RCC 7860 (cell line): Measurements from ENCODE around the gene HOXD8.

ENCODE experiments used
- DNase-seq: peaks from one replicate; pipeline ENCODE4 v3.0.0-alpha.2; 2015; ENCODE audit warnings: low spot score
- FAIRE-seq: peaks from 2 replicates; lab custom pipeline; 2012; peaks lifted over from hg19 to GRCh38; lab: Jason Lieb, UNC

HOXD8 gene

DNA sequence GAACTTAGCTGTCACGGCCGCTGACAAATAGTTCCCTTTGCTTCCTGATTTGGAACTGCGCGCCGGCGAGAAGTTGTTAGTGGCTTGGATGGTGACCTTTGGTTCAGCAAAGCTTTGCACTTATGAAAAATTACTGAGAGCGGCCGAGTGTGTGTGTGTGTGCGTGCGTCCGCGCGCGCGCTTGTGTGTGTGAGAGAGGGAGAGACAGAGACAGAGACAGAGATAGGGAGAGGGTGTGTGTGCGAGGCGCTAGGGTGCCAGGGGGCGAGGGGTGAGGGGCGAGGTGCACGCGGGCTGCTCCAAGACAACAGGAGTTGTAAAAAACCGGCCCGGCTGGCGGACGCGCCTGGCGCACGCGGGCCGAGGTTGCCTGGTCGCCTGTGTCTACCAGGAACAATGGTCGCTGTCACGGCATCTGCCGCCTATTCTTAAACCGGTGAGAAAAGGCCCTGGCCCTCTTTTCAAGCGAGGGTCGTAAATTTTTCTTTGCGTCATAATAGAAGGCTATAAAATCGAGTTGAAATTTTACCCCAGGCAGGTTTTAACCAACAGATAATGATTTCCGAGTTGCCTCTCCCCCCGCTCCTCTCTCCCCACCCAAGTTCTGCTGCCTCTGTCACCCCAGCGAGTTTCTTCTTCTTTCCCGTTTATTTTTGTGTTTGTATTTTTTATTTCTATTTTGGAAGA, 28.1 kb downstream of the HOXD8 start:
- no peak for DNase-seq
- FAIRE-seq = no peak

DNA sequence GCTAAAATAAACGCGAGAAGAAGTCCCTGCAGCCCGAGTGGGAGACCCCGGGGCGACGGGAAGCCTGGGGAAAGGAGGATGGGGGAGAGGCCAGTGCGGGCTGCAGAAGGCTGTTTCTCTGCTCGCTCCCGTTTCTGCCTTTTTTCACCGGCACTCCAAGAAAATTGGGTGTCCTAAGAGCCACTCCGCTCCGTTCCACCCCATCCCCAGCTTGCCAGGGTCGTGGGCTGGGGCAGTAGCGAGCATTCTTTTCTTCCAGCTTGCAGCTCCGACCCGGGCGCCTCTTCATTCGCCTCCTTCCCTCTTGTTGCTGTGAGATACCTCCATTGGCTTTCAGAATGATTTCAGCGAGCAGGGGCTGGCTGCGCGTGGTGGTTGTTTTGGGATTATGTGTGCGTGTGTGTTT, 28.7 kb downstream of the HOXD8 start:
- no peak for DNase-seq

DNA sequence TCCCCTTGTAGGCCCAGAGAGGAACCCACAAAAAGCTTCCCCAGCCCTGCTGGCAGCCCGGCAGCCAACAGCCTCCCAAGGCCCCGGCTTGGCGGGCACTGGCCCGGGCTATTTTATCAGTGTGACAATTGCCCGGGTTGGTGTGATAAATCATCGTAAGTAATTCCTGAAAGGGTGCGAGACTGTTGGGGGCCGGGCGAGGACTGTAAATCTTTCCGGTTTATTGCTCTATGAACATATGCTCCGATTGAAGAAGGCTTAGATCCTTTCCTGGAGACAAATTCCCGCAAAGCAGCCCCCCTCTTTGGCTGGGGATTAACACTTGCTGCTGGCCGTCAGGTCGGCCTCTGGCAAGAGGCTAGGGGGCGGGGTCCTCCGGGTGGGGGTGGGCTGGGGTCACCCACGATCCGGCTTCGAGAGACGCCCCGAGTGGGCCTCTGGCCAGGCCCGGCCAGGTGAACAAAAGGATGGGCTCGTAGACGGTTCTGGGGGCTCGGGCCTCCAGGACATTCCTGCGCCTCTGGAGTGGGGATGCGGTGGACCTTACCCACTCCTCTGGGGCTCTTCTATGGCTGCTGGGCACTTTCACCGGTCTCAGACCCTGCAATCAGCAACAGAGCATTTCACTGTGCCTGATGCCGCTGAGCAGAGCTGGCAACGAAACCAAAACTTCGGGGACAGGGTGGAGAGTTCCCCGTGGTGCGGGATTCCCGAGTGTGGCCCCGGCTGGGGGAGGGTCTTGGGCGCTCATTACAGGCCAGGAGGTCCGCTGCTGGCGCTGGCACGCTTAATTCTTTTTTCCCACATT, 29.6 kb downstream of the HOXD8 start:
- FAIRE-seq (no peak), DNase-seq (no peak)

More for the DNA sequence above, 28.7 kb downstream of the HOXD8 start:
- FAIRE-seq = no peak

DNA sequence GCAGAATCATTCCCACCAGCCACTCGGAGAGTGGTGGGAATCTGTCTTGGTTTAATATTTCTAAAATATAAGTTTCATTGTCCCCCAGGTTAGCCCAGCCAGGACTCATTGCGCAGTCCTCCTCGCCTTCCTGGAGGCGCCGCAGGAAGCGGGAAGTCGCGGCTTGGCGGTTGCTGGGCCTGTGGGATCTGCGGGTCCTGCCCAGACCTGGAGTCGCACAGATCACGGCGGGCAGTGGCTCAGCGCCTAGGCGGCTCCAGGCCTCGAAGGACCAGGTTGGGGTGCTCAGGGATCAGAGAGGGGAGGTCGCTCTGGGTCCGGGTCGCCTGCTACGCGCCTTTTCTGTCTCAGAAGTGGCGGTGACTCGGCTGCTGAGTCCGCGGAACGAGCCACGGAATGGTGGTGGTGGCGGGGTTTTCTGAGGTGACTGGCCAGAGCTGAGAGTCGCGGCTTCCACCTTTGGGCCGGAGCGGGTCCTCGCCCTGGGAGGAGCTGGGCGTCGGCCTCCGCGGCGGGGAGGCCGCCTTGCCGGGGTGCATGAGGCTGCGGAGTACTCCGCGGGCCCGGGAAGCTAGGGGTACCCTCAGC, 30.3 kb downstream of the HOXD8 start:
- no peak for DNase-seq

DNA sequence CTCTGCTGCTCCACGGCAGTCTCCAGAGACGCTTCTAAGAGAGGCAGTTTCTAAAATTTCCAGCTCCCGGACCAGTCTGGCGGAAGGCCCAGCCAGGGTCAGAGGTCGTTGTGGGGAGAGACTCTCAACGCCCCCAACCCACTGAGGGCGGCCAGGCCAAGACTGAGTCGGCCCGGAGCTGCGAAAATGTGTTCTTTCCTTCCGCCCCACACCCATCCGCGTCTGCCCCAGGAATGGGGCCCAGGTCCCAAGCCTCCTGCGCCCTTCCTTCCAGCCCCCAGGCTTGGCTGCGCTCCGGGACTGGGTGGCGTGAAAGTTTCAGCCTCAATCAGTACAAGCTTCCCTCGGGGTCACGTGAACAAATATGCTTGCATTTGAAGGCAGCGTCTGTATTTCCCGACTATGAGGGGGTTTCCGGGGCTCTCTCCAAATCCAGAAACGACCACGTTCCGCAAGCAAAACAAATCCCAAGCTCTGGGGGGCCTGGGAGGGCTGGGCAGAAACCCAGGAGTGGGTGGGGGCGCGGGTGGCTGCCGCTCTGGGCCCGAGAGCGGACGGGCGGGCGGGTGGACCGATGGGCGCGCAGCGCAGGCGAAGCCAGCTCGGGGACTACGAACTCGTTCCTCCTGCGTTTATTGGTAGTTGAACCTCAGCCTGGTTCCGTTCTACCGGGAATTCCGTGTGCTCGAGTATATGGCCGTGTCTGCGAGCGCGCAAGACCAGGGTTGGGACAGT, 30.9 kb downstream of the HOXD8 start:
- FAIRE-seq (no peak), DNase-seq (no peak)

More for the DNA sequence above, 30.3 kb downstream of the HOXD8 start:
- FAIRE-seq = no peak

DNA sequence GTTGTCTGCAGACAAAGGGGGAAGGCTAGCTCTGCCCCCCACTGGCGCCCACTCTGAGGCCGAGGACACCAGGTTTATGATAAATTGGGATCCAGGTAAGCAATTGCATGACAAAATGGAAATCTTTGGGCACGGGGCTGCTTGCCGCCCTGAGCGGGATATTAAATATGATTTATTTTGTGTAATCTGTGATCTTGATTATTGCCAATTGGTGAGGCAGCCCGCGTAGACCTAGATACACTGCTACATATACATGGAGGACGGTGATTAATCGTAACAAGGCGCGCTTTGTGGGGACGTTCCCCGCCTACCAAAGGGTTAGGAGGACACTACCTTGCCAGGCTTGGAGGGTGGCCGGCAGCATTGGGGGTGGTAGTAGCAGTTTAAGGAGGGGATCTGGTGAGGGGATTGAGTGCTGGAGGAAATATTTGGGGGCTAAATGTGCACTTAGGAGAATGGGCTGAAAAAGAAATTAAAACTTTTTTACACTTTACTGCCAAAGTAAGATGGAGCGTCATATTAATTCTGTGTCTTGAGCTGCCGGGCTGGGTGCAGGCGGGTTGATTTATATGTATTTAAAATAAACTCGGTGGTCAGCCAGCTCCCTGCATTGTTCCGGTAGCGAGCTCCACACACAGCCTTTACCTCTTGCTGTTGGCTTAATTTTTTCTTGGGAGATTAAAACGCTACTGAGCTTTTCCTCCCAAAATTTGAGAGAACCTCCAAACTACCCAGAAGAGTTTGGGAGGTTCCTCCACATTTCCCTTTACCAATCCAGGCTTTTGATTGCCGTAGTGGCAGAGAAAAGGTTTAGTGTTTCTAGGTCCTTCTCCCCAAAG, 31.7 kb downstream of the HOXD8 start:
- DNase-seq (no peak), FAIRE-seq (no peak)

DNA sequence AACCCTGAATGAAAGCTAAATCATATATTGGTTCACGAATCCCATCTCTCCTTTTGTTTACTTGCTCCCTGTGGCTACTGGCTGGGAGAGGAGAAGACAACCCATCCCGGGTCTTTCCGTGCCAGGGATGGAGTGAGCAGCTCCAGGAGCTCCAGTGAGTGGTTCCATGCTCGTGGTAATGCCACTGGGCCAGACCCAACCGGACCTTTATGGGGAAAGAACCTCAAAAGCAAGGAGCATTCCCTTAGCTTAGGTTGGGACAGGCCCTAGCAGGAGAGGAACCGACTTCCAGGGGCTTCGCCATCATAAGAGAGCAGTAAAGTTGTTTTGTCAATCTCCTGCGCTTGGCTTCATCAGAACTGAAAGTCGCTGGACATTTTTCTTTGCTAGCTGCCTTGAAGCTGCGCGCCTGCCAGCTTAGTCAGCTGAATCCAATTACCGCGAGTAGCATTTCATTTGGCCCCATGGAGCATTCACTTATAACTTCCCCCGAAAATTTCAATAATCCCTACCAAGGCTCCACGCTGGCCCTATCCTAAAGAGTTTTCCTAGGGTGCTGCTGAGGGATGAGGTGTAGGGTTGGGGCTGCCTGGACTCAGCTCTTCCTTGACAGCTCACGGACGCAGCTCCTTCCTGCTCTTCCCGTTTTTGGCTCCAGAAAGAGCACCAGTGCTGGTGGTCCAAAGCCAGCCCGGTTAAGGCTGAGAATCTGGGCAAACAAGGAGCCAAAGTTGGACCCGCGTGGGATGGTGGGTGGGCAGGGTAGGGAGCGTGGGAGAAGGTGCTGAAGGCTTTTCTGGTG, 32.5 kb downstream of the HOXD8 start:
- no peak for DNase-seq

DNA sequence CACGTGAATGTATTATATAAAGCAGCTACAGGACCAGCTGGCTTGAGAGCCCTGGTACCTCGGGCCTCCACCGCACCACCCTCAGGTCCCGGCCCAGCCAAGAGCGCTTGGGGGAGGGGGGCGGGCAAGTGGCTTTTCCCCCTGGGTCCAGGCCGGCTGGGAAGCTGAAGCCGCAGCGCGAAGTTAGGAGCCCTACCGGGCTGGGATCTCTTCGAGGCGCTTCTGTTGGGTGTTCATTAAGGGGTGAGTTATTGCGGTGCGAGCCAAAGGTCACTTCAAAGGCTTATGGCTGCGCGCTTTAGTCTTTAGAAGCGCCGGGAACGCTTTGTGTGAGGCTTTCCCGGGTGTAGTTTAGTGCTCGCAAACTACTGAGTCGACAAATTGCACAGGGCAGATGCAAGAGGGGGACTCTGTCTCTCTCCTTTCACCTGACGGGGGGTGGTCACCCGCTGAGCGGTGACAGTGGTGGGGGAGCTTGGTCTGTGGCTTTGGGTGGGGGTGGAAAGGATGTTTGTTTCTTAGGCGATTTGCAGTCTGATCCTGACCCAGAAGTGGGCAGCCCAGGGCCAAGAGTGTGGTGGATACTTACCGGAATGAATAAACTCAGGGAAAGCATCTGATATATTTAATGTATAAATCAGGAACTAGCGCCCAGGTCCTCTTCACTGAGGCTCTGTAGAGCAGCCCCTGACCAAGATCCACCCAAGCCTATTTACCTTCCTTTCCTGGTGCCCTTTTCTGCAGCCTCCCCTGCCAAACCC, 33.6 kb downstream of the HOXD8 start:
- DNase-seq (no peak), FAIRE-seq (no peak)

More for the DNA sequence above, 32.5 kb downstream of the HOXD8 start:
- FAIRE-seq = no peak

DNA sequence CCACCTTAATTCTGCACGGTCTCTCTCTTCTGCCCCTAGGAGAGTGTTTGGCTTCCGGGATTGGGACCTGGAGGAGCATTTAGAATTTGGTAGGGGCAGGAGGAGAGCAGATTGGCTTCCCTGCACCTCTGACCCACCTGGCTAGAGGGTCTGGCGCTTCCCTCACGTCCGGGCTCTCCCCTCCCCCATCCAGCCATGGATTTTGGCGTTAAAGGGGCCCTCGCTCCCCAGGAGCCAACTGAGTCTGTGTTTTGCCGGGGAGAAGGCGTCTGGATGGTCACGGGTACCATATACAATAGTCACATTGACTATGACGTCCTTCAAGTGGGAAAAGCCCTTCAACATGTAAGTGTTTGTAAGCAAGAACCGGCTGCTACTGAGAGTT, 34.2 kb downstream of the HOXD8 start:
- DNase-seq (no peak), FAIRE-seq (no peak)

DNA sequence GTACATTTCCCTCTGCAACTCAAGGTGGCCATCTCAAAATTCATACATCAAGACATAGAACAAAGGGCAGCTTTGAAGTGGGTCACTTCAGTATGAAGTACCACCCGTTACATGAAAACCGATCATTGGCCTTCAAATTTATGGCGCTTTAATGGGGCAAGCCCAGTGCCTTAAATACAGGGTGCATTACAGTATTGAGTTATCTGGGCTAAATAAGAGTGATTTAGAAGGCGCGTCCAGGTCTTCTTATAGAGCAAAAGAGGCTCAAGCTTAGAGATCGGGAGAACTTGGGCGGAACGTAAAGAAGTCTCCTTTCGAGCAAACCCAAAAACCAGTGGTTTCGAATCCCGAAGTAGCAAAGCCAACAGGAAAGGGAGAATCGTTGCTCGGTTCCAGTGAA, 34.7 kb downstream of the HOXD8 start:
- no peak for FAIRE-seq
- no peak for DNase-seq

DNA sequence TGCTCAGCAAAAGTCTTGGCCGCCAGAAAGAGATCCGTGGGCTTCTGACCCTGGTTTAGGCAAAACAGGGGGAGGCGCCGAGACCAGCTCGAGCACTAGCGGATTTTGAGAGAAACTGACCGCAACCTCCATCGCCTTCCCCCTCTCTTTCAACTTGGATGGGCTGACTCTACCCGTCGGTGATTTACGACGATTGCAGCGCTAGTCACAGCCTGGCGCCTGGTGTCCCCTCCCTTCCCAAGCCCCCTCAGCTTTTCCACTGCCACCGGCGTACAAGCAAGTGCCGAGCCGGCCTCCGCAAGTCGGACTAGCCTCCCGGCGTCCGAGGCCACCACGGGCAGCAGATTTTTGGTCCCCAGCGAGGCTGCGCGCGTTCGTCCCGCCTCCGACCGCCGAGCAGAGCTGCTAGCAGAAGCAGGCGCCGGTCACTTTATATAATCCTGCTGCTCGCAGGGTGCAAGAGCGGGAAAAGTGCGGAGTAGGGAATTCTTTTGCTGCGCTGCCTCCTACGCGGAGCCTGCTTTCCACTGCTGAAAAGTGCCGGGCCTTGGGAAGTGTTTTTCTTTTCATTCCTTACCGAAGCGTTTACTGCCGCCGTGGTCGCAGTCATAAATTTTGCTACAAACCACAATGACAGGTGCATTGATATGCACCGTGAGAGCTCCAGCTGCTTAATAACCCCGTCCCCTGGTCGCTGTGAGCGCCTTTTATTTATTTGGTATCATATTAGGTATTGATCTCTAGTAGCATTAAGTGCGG, 35.3 kb downstream of the HOXD8 start:
- FAIRE-seq = no peak
- DNase-seq = no peak

DNA sequence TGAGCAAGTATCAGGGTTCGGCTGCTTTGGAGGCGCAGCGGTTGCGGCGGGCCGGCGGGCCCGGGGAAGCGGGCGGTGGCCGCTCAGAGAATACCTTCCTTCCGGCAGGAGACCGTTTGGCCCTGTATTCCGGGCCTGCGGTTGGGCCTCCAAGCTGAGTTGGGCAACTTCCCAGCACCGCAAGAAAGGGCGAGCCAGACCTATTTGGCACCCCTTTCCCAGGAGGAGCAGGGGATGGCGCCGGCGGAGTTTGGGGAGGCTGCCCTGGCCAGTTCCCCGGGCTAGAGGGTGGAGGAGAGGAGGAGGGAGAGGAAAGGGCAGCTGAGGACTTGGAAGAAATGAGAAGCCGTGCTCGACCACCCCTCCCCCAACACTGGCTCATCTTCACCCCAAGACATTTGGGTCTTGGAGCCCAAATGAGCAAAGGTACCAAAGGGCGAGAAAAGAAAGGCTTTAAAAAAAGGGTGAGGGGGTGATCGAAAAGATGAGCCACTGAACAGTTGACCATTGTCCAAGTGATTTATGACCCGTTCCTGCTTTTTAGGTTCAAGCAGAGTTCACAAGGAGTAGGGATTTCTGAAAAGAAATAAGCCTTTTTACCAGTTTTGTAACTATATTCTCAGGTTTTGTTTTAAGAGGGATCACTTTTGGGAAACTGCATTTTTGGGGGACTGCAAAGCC, 36.0 kb downstream of the HOXD8 start:
- FAIRE-seq (no peak), DNase-seq (no peak)

DNA sequence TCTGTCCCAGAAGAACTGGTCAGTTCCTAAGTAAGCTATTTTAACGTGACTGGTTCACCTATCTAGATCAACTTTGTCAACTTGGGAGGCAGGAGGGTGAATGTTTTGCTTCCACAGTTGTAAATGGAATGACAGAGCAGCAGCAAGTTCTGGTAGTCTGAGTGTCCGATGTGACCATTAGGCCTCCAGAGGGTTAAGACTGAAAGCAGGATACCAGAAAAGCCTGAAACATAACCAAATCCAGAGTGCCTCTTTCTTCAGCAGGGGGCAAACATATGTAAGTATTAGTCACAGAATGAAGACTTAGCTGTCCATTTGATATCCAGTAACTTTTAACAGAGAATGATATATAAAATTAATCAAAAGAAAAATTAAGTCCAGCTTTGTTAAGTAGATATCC, 36.8 kb downstream of the HOXD8 start:
- DNase-seq (no peak), FAIRE-seq (no peak)

DNA sequence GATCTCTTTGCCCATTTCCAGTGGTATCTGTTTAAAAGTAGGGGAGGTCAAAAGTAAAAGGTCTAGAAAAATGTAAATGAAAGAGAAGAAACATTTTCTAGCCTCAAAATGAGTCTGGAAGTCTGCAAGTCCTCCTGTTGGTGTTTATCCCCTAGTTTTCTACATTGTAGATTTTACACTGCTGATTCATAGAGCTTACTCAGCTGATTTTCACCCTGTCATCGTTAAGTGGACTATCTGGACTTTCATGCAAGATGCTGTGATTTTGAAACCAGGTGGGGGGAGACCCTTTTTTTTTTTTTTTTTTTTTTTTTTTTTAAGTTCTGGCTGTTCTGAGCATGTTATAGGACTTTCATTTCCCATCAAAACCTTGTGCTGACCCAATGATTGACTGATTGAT, 37.9 kb downstream of the HOXD8 start:
- no peak for FAIRE-seq
- no peak for DNase-seq

DNA sequence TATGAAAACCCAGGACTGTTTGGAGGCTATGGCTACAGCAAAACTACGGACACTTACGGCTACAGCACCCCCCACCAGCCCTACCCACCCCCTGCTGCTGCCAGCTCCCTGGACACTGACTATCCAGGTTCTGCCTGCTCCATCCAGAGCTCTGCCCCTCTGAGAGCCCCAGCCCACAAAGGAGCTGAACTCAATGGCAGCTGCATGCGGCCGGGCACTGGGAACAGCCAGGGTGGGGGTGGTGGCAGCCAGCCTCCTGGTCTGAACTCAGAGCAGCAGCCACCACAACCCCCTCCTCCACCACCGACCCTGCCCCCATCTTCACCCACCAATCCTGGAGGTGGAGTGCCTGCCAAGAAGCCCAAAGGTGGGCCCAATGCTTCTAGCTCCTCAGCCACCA, 39.7 kb downstream of the HOXD8 start:
- FAIRE-seq = no peak
- DNase-seq = no peak

DNA sequence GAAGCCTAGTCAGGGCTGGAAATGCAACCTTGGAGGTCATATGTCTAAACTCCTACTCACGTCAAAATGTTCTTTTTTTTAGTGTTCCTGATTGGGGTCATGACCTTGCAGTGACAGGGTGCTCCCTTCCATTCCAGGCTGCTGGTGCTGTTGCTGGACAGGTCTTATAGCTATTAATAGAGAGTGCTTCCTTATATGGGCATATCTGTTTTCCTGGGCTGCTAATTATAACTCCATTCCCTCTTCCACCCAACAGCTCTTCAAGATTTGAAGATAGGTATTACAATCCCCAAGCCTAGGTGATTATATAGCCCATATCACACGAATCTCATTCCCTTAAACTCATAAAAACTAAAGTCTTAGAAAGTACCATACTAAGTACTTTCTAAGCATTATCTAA, 40.2 kb downstream of the HOXD8 start:
- DNase-seq (no peak), FAIRE-seq (no peak)

DNA sequence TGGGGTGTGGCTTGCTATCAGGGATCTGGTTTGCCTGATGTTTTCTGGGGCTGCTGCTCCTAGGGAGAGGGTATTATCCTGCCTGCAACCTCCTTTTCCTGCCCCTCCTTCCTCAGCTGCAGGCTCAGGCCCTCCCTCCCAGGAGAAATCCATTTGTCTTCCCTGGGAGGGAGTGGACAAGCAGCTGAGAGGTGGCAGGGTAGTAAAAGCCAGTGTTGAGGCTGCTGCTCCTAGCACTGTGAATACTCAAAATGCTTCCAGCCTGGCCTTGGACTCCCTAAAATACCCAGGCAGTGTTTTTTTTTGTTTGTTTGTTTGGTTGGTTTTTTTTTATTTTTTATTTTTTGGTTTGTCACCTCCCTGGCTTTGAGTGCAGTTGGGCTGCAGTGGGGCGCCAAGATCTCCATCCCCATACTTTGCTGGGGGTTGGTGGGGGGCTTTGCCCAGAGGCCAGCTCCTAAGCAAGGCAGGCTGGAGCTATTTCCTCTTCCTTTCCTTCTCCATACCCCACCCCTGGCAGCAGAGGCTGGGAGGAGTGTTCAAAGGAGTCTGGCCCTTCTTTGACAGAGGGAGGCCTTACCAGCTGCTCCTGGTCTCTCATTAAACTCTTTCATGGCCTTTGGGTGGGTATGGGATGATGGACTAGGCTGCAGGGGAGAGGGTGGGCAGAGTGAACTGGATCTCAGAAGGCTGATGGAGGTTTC, 41.2 kb downstream of the HOXD8 start:
- DNase-seq (no peak), FAIRE-seq (no peak)
